Measurements from ENCODE around the gene LSR.

Gene LSR

GRCh38 chr19:35302446-35302845 lies 53.6 kb downstream of the LSR start:
- no peak for DNase-seq (ENCODE audit: low read depth)

GRCh38 chr19:35303357-35303915 lies 54.6 kb downstream of the LSR start:
- no peak for DNase-seq (ENCODE audit: low read depth)

GRCh38 chr19:35304036-35304435 lies 55.2 kb downstream of the LSR start:
- no peak for DNase-seq (ENCODE audit: low read depth)

- no peak for DNase-seq (ENCODE audit: low read depth)
Observed at GRCh38 chr19:35305181-35305580, 56.4 kb downstream of the LSR start.

GRCh38 chr19:35306473-35307246 lies 57.9 kb downstream of the LSR start:
- DNase-seq (ENCODE audit: low read depth) = no peak

GRCh38 chr19:35307931-35308330 lies 59.1 kb downstream of the LSR start:
- no peak for DNase-seq (ENCODE audit: low read depth)

- DNase-seq (ENCODE audit: low read depth) = no peak
Observed at GRCh38 chr19:35308910-35309309, 60.1 kb downstream of the LSR start.

- DNase-seq (ENCODE audit: low read depth) = no peak
Observed at GRCh38 chr19:35309481-35310279, 60.9 kb downstream of the LSR start.

GRCh38 chr19:35310331-35310730 lies 61.5 kb downstream of the LSR start:
- DNase-seq (ENCODE audit: low read depth) = no peak

GRCh38 chr19:35310811-35311465 lies 62.1 kb downstream of the LSR start:
- DNase-seq (ENCODE audit: low read depth) = no peak

- no peak for DNase-seq (ENCODE audit: low read depth)
Observed at GRCh38 chr19:35311901-35312665, 63.3 kb downstream of the LSR start.

GRCh38 chr19:35313587-35313986 lies 64.8 kb downstream of the LSR start:
- DNase-seq (ENCODE audit: low read depth) = no peak

GRCh38 chr19:35314031-35314430 lies 65.2 kb downstream of the LSR start:
- no peak for DNase-seq (ENCODE audit: low read depth)

- DNase-seq (ENCODE audit: low read depth) = no peak
Observed at GRCh38 chr19:35314858-35315470, 66.2 kb downstream of the LSR start.

- DNase-seq (ENCODE audit: low read depth) = no peak
Observed at GRCh38 chr19:35315883-35316282, 67.1 kb downstream of the LSR start.

GRCh38 chr19:35316560-35316959 lies 67.8 kb downstream of the LSR start:
- no peak for DNase-seq (ENCODE audit: low read depth)

All from fibroblast of gingiva (primary cell).